ENCODE measurements around the gene FOXP1. TPM values are rescaled to one million over a fixed set of nuclear protein-coding genes. Genes with fewer than 3 reads are reported as not detected.

The FOXP1 gene
- total and polyA plus RNA-seq, 9 of the 15 experiments (the other 6 are each of a cell fraction or from before 2014, with no cell fraction given), result 7.7 to 34.5 (median 13.7) TPM

- TF ChIP-seq MLX (CRISPR knock-in tag; conservative IDR thresholded peaks at IDR 0.05), result no peak
- peak; percentile 93 for TF ChIP-seq ATF7 (IDR thresholded peaks at IDR 0.05)
- peak; percentile 57 for TF ChIP-seq JUND (IDR thresholded peaks at IDR 0.05; ENCODE audit: borderline replicate concordance, low read depth, low read length)
- no peak for TF ChIP-seq JUND (tag; IDR thresholded peaks at IDR 0.05; ENCODE audit: borderline replicate concordance, low read depth, low read length)
- TF ChIP-seq SPI1 (IDR thresholded peaks at IDR 0.05; ENCODE audit: borderline replicate concordance, low read depth, low read length), result peak; percentile 79
- TF ChIP-seq CEBPG (CRISPR knock-in tag; IDR thresholded peaks at IDR 0.05), result no peak
- TF ChIP-seq CEBPG (tag; conservative IDR thresholded peaks at IDR 0.05 in 1 of 2, IDR thresholded peaks at IDR 0.05 in 1 of 2), result 0 out of 4 replicates have a peak, but pooled peaks of 1 of the 2 experiments have one; percentile 15
- TF ChIP-seq TOE1 (IDR thresholded peaks at IDR 0.05; ENCODE audit: borderline replicate concordance), result no peak
- TF ChIP-seq TOE1 (CRISPR knock-in tag; IDR thresholded peaks at IDR 0.05; ENCODE audit: borderline replicate concordance, low read depth), result no peak
- no peak for TF ChIP-seq SMARCA4 (IDR thresholded peaks at IDR 0.05)
- peak; percentile 52 for TF ChIP-seq BHLHE40 (IDR thresholded peaks at IDR 0.05; ENCODE audit: low read length)
- TF ChIP-seq HSF4 (CRISPR knock-in tag; IDR thresholded peaks at IDR 0.05; ENCODE audit: borderline replicate concordance), result no peak
- TF ChIP-seq FOXK2 (conservative IDR thresholded peaks at IDR 0.05 in 1 of 2, IDR thresholded peaks at IDR 0.05 in 1 of 2; ENCODE audit: low read depth in 2 of 2), result peak in 1 of 2 experiments; percentile 93; a peak in 2 of 4 replicates
- TF ChIP-seq BRF1 (IDR thresholded peaks at IDR 0.05; ENCODE audit: borderline replicate concordance, extremely low read depth, insufficient read length), result no peak
- TF ChIP-seq NONO (IDR thresholded peaks at IDR 0.05; ENCODE audit: low read depth in 2 of 2, low read length in 1 of 2), result 0 out of 4 replicates have a peak, but pooled peaks of 1 of the 2 experiments have one; percentile 27
- peak; percentile 19; the same call in 1 of the 2 replicates for TF ChIP-seq CEBPB (tag; IDR thresholded peaks at IDR 0.05)
- 0 out of 4 replicates have a peak, but pooled peaks of 1 of the 2 experiments have one; percentile 49 for TF ChIP-seq RCOR1 (IDR thresholded peaks at IDR 0.05; ENCODE audit: borderline replicate concordance in 1 of 2, low read depth in 2 of 2, low read length in 2 of 2)
- 0 out of 2 replicates have a peak, but pooled peaks have one; percentile 37 for TF ChIP-seq PKNOX1 (IDR thresholded peaks at IDR 0.05)
- no peak for TF ChIP-seq FOXO4 (CRISPR knock-in tag; IDR thresholded peaks at IDR 0.05)
Observed at GRCh38 chr3:71142441-71143161, 440.9 kb downstream of the FOXP1 start (continued).
